ENCODE data around the gene LRRC46.
A peak's percentile ranks its signal among the peaks of the same experiment; 100 is the strongest.

LRRC46 gene

GRCh38 chr17:47810200-47810821 is 21.2 kb upstream of the LRRC46 start:
- peak; percentile 86 for DNase-seq

- no peak for DNase-seq
Measured at GRCh38 chr17:47810901-47811635, 20.4 kb upstream of the LRRC46 start.

- DNase-seq: no peak
Measured at GRCh38 chr17:47811709-47812108, 19.8 kb upstream of the LRRC46 start.

- no peak for DNase-seq
Measured at GRCh38 chr17:47812146-47812920, 19.1 kb upstream of the LRRC46 start.

- DNase-seq: no peak
Measured at GRCh38 chr17:47813077-47813476, 18.4 kb upstream of the LRRC46 start.

GRCh38 chr17:47813512-47814031 is 17.9 kb upstream of the LRRC46 start:
- DNase-seq: no peak

- DNase-seq: no peak
Measured at GRCh38 chr17:47815106-47815918, 16.2 kb upstream of the LRRC46 start.

- no peak for DNase-seq
Measured at GRCh38 chr17:47816111-47816735, 15.2 kb upstream of the LRRC46 start.

GRCh38 chr17:47816947-47817346 is 14.5 kb upstream of the LRRC46 start:
- DNase-seq: no peak

GRCh38 chr17:47818002-47818695 is 13.3 kb upstream of the LRRC46 start:
- DNase-seq: no peak

GRCh38 chr17:47819475-47819874 is 12.0 kb upstream of the LRRC46 start:
- DNase-seq: no peak

- no peak for DNase-seq
Measured at GRCh38 chr17:47820033-47820789, 11.3 kb upstream of the LRRC46 start.

- DNase-seq: no peak
Measured at GRCh38 chr17:47821031-47821423, 10.4 kb upstream of the LRRC46 start.

GRCh38 chr17:47821424-47822391 is 9.8 kb upstream of the LRRC46 start, which contains the start of gene OSBPL7:
Gene OSBPL7, minus strand, starts transcription at chr17:47821794. Its CDS starts 1,516 bp downstream, at chr17:47820278.
- peak; percentile 89 for DNase-seq

- DNase-seq: no peak
Measured at GRCh38 chr17:47822785-47823184, 8.7 kb upstream of the LRRC46 start.

GRCh38 chr17:47823519-47823918 is 8.0 kb upstream of the LRRC46 start:
- no peak for DNase-seq

- DNase-seq: no peak
Measured at GRCh38 chr17:47829870-47830269, 1.6 kb upstream of the LRRC46 start.

- no peak for DNase-seq
Measured at GRCh38 chr17:47830396-47831002, 971 bp upstream of the LRRC46 start.

- DNase-seq: no peak
Measured at GRCh38 chr17:47831934-47832327, 461 bp downstream of the LRRC46 start.

Data from fibroblast of skin of back (primary cell).